ENCODE results near the gene RAD51B.

- TF ChIP-seq CTCF (conservative IDR thresholded peaks at IDR 0.05 in 1 of 2, IDR thresholded peaks at IDR 0.05 in 1 of 2; ENCODE audit: low read depth in 1 of 2, low read length in 2 of 2) (no peak), EZH2 (IDR thresholded peaks at IDR 0.05; ENCODE audit: low read length, missing control alignments) (no peak)
These were observed 935.4 kb downstream of the RAD51B start for GRCh38 chr14:68755016-68755353.
